Astrocyte of the cerebellum (primary cell): ENCODE results near the gene TMCC3.
"Not testable (repeated sequence)": the region's sequence is repeated elsewhere in the genome, so short reads cannot be mapped to it uniquely, and the experiment has no call there.

Source experiments
- DNase-seq: peaks from one replicate; pipeline ENCODE4 v3.0.0-alpha.2; 2011; ENCODE audit warnings: low read depth
- H3K4me3 ChIP-seq: 2 replicates; pipeline ENCODE4 v1.5.1; 2011; ENCODE audit warnings: mild to moderate bottlenecking, low read depth, low read length, moderate library complexity
- CTCF ChIP-seq: IDR thresholded peaks from 2 replicates; pipeline ENCODE4 v1.5.1; 2012; ENCODE audit warnings: low read length, low read depth, moderate library complexity, mild to moderate bottlenecking; ENCODE audit errors: missing control alignments
- in situ Hi-C: cut with HindIII; loops from 2 replicates; pipeline ENCODE4 v1.10.0; 2017; ENCODE audit warnings: low sequenced_read_pairs

The TMCC3 gene

GRCh38 chr12:94614288-94614721 lies 36.1 kb downstream of the TMCC3 start:
- no peak for TF ChIP-seq CTCF
- H3K4me3 ChIP-seq, result no peak overlapping the region
- no peak for DNase-seq
- in situ Hi-C loops, result no loop called here

GRCh38 chr12:94609917-94610443 lies 40.4 kb downstream of the TMCC3 start:
- no peak overlapping the region for H3K4me3 ChIP-seq
- DNase-seq, result no peak
- TF ChIP-seq CTCF, result no peak
- in situ Hi-C loops, result no loop called here

GRCh38 chr12:94606810-94607209 lies 43.5 kb downstream of the TMCC3 start:
- in situ Hi-C loops, DNase-seq, H3K4me3 ChIP-seq: not testable (repeated sequence)

- no peak for TF ChIP-seq CTCF
- in situ Hi-C loops, result no loop called here
These were observed 46.0 kb downstream of the TMCC3 start for GRCh38 chr12:94604366-94604698.

GRCh38 chr12:94603434-94604365 lies 46.7 kb downstream of the TMCC3 start:
- peak; percentile 63 for TF ChIP-seq CTCF
- no peak for DNase-seq

More at GRCh38 chr12:94604366-94604698, 46.0 kb downstream of the TMCC3 start:
- DNase-seq, result no peak
- no peak overlapping the region for H3K4me3 ChIP-seq

DNA sequence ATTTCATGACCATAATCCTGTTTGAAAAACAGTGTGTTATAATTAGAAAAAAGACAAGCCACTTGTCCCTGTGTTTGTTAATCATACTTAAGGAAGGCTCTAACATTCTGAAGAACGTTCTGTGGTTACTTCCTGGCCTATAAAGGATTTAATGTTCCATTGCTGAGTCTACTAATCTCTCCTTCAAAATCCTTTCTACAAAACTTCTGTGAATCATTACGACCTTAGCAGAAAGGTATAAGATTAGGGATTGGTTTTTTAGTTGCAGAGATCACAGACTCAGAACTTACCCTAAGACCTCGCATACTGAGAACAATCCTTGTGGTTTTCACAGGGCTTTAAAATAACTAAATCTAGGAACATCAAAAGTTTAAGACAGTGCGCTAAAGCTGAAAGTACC lies 48.3 kb downstream of the TMCC3 start:
- H3K4me3 ChIP-seq, result no peak overlapping the region
- no peak for DNase-seq
- in situ Hi-C loops, result no loop called here
- TF ChIP-seq CTCF, result no peak

More at GRCh38 chr12:94603434-94604365, 46.7 kb downstream of the TMCC3 start:
- no peak overlapping the region for H3K4me3 ChIP-seq
- in situ Hi-C loops, result no loop called here

DNA sequence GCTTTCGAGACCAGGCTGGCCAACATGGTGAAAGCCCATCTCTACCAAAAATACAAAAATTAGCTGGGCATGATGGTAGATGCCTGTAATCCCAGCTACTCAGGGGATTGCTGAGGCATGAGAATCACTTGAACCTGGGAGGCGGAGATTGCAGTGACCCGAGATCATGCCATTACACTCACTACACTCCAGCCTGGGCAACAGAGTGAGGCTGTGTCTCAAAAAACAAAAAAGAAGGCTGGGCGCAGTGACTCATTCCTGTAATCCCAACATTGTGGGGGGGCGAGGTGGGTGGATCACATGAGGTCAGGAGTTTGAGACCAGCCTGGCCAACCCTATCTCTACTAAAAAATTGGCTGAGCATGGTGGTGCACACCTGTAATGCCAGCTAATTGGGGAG lies 49.0 kb downstream of the TMCC3 start:
- H3K4me3 ChIP-seq, in situ Hi-C loops, DNase-seq: not testable (repeated sequence)
